PFSK-1 (cell line): ENCODE measurements around the gene PLXNA1.

Experiments used
- FOXP2 ChIP-seq: optimal IDR thresholded peaks from 2 replicates; pipeline ENCODE3; 2011; ENCODE audit warnings: borderline replicate concordance, control low read depth, inconsistent platforms; ENCODE audit not compliant: insufficient read depth; ENCODE audit errors: extremely low read length, extremely low read depth
- POLR2AphosphoS5 ChIP-seq: IDR thresholded peaks from 2 replicates; pipeline ENCODE4 v1.6.1; 2012; ENCODE audit warnings: low read depth, mild to moderate bottlenecking, control low read depth, low read length, moderate library complexity
- SIN3A ChIP-seq: IDR thresholded peaks from 2 replicates; pipeline ENCODE4 v1.6.1; 2012; ENCODE audit warnings: mild to moderate bottlenecking, low read length, moderate library complexity, borderline replicate concordance; ENCODE audit not compliant: insufficient read depth
- TAF1 ChIP-seq: IDR thresholded peaks from 2 replicates; pipeline ENCODE4 v1.6.1; 2012; ENCODE audit warnings: low read length, control low read depth, borderline replicate concordance; ENCODE audit not compliant: insufficient read depth
- TF ChIP-seq, protein P1 (sequence below), 2 experiments: IDR thresholded peaks; 2 replicates each; pipeline versions ENCODE4 v1.6.1 to v1.8.0; 2011 to 2012; ENCODE audit warnings: low read depth in 2 of 2, low read length in 2 of 2, control low read depth in 1 of 2, inconsistent platforms in 1 of 2, mild to moderate bottlenecking in 1 of 2, moderate library complexity in 1 of 2; ENCODE audit not compliant: insufficient read depth in 1 of 2

Gene PLXNA1

GRCh38 chr3:126956866-126957650 lies 25.9 kb upstream of the PLXNA1 start:
- TF ChIP-seq SIN3A (no peak), TAF1 (no peak), POLR2AphosphoS5 (no peak), FOXP2 (no peak)
- TF ChIP-seq, protein P1, sequence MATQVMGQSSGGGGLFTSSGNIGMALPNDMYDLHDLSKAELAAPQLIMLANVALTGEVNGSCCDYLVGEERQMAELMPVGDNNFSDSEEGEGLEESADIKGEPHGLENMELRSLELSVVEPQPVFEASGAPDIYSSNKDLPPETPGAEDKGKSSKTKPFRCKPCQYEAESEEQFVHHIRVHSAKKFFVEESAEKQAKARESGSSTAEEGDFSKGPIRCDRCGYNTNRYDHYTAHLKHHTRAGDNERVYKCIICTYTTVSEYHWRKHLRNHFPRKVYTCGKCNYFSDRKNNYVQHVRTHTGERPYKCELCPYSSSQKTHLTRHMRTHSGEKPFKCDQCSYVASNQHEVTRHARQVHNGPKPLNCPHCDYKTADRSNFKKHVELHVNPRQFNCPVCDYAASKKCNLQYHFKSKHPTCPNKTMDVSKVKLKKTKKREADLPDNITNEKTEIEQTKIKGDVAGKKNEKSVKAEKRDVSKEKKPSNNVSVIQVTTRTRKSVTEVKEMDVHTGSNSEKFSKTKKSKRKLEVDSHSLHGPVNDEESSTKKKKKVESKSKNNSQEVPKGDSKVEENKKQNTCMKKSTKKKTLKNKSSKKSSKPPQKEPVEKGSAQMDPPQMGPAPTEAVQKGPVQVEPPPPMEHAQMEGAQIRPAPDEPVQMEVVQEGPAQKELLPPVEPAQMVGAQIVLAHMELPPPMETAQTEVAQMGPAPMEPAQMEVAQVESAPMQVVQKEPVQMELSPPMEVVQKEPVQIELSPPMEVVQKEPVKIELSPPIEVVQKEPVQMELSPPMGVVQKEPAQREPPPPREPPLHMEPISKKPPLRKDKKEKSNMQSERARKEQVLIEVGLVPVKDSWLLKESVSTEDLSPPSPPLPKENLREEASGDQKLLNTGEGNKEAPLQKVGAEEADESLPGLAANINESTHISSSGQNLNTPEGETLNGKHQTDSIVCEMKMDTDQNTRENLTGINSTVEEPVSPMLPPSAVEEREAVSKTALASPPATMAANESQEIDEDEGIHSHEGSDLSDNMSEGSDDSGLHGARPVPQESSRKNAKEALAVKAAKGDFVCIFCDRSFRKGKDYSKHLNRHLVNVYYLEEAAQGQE (IDR thresholded peaks at IDR 0.05; ENCODE audit: insufficient read depth in 1 of 2, low read depth in 2 of 2, low read length in 2 of 2): no peak

DNA sequence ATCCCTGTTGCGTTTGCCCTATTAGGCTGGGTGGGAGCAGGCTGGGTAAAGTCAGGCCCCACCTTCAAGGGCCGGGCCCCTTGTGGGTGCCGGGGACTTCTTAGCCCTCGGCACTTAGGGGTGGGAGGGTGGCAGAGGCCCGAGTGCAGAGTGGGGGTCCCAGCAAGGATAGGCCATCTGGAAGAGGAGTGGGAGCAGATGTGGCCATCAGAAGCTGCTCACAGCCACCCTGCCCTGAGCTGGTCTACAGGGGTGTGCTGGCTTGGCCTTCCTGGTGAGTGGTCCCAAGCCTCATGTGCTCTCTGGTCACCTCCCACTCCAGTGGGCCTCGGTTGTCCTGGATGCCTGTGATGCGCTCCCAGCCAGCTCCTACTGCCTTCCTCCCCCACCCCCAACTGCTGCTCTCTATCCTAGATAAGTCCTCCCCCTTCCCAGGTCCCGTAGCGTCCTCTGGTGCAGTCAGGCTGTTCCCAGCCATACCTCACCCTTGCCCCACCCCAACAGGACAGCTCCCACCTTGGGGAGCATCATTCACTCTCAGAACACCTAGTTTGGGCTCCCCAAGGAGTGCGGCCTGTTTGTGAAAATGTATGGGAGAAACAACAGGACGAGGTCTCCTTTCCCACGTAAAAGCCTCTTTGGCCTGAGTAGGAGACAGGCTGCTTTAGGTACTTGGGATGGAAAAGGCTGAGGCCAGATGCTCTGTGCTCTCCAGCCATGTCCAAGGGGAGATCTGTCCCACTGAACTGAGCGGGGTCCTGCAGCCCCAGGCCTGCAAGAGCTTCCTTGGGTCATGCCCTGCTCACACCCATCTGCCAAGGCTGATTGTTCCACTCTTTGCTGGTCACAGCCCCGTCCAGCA lies 24.9 kb upstream of the PLXNA1 start:
- no peak for TF ChIP-seq TAF1
- TF ChIP-seq FOXP2: no peak
- TF ChIP-seq SIN3A: no peak
- TF ChIP-seq POLR2AphosphoS5: no peak
- TF ChIP-seq, protein P1 (IDR thresholded peaks at IDR 0.05; ENCODE audit: insufficient read depth in 1 of 2, low read depth in 2 of 2, low read length in 2 of 2): no peak

- TF ChIP-seq POLR2AphosphoS5: no peak
- TF ChIP-seq, protein P1 (IDR thresholded peaks at IDR 0.05; ENCODE audit: insufficient read depth in 1 of 2, low read depth in 2 of 2, low read length in 2 of 2): no peak
- no peak for TF ChIP-seq FOXP2
- TF ChIP-seq TAF1: no peak
- no peak for TF ChIP-seq SIN3A
Measured at GRCh38 chr3:126958638-126959085, 24.3 kb upstream of the PLXNA1 start.

GRCh38 chr3:126959136-126959920 lies 23.6 kb upstream of the PLXNA1 start:
- TF ChIP-seq, protein P1 (IDR thresholded peaks at IDR 0.05; ENCODE audit: insufficient read depth in 1 of 2, low read depth in 2 of 2, low read length in 2 of 2): no peak
- no peak for TF ChIP-seq SIN3A
- TF ChIP-seq FOXP2: no peak
- TF ChIP-seq TAF1: no peak
- no peak for TF ChIP-seq POLR2AphosphoS5
